Endodermal cell (in vitro differentiated cells): Measurements from ENCODE around the gene SCAPER. TPM values are rescaled to one million over a fixed set of nuclear protein-coding genes. Genes with fewer than 3 reads are reported as not detected.

Experiments used
- DNase-seq: peaks from one replicate; pipeline ENCODE4 v3.0.0-alpha.2; 2017
- H3K27ac ChIP-seq: 2 replicates; pipeline ENCODE4 v1.5.1; 2013; ENCODE audit warnings: mild to moderate bottlenecking, low read depth, low read length, moderate library complexity
- H3K27me3 ChIP-seq: 2 replicates; pipeline ENCODE4 v1.6.1; 2013; ENCODE audit warnings: mild to moderate bottlenecking, low read length, moderate library complexity; ENCODE audit not compliant: insufficient read depth, control insufficient read depth, poor library complexity, severe bottlenecking
- H3K36me3 ChIP-seq: 2 replicates; pipeline ENCODE4 v1.7.0; 2013; ENCODE audit warnings: mild to moderate bottlenecking, low read length, moderate library complexity; ENCODE audit not compliant: control insufficient read depth, insufficient read depth
- H3K4me1 ChIP-seq: one replicate; pipeline ENCODE4 v1.7.0; 2013; ENCODE audit warnings: low read length; ENCODE audit not compliant: control insufficient read depth, insufficient read depth
- H3K4me3 ChIP-seq: 2 replicates; pipeline ENCODE4 v1.5.1; 2013; ENCODE audit warnings: mild to moderate bottlenecking, low read length, moderate library complexity
- H3K9ac ChIP-seq: 2 replicates; pipeline ENCODE4 v1.6.1; 2013; ENCODE audit warnings: mild to moderate bottlenecking, low read length, moderate library complexity; ENCODE audit not compliant: poor library complexity, severe bottlenecking; ENCODE audit errors: extremely low read depth
- H3K9me3 ChIP-seq: 2 replicates; pipeline ENCODE4 v1.6.1; 2013; ENCODE audit warnings: mild to moderate bottlenecking, low read length, moderate library complexity; ENCODE audit not compliant: control insufficient read depth
- H3K27ac Mint-ChIP-seq: 2 replicates; pipeline ENCODE4 v1.8.0; 2020; ENCODE audit warnings: mixed read lengths
- H3K27me3 Mint-ChIP-seq: 2 replicates; pipeline ENCODE4 v1.8.0; 2021; ENCODE audit warnings: mild to moderate bottlenecking, mixed read lengths; ENCODE audit not compliant: insufficient read depth
- H3K36me3 Mint-ChIP-seq: 2 replicates; pipeline ENCODE4 v1.8.0; 2020; ENCODE audit warnings: low read depth, mixed read lengths
- H3K4me1 Mint-ChIP-seq: 2 replicates; pipeline ENCODE4 v1.8.0; 2020; ENCODE audit warnings: mixed read lengths
- H3K4me3 Mint-ChIP-seq: 2 replicates; pipeline ENCODE4 v1.8.0; 2020; ENCODE audit warnings: mild to moderate bottlenecking, moderate library complexity, mixed read lengths
- H3K9me3 Mint-ChIP-seq: 2 replicates; pipeline ENCODE4 v1.8.0; 2020; ENCODE audit warnings: mild to moderate bottlenecking, mixed read lengths
- WGBS, 2 experiments: methylation state at CpG; one replicate each; pipeline versions ENCODE4 v1.1.5 to v1.1.7; 2013; ENCODE audit warnings: missing lambda C conversion rate in 2 of 2, mixed read lengths in 1 of 2; ENCODE audit not compliant: insufficient coverage in 1 of 2, insufficient read length in 1 of 2; 5-methylcytosine and 5-hydroxymethylcytosine counted together
- total RNA-seq, 2 donors: library from RNA; stranded (reverse); fragmentation: NEBNext Ultra II Directional in 1 of 2; extraction: Animal tissue kit (Norgen Biotek cat#: 25700) in 1 of 2; gene quantifications; 2 replicates in 1 of 2; 3 replicates in 1 of 2; pipeline ENCODE4 v1.2.1, GENCODE V29; 2021
- TF ChIP-seq, protein P1 (sequence below): fragments of 200-600 bp; sonication (generic); conservative IDR thresholded peaks from 2 replicates; pipeline ENCODE4 v1.5.0; 2021; ENCODE audit warnings: antibody characterized with exemption, mild to moderate bottlenecking

The SCAPER gene
- total RNA-seq, 2 donors from 2014 or later = 8.9 to 12.2 TPM

DNA sequence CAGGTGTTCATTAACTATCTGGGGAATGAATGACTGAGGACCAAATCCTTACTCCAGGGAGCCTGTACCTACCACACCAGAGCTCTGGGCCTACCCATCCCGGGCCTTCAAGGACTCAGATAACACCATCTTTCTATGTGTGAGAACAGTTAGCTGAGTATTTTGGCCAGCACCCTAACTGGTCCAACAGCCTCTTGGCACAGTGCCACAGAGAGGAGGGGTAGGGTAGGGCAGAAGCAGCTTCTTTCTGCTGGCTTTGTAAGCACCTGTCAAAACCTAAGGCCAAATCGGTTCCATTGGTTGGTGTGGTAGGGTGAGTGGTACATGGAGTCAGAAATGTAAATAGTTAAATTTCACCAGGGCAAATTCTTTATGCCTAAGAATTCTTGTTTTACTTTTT, 541.9 kb downstream of the SCAPER start:
- TF ChIP-seq, protein P1, sequence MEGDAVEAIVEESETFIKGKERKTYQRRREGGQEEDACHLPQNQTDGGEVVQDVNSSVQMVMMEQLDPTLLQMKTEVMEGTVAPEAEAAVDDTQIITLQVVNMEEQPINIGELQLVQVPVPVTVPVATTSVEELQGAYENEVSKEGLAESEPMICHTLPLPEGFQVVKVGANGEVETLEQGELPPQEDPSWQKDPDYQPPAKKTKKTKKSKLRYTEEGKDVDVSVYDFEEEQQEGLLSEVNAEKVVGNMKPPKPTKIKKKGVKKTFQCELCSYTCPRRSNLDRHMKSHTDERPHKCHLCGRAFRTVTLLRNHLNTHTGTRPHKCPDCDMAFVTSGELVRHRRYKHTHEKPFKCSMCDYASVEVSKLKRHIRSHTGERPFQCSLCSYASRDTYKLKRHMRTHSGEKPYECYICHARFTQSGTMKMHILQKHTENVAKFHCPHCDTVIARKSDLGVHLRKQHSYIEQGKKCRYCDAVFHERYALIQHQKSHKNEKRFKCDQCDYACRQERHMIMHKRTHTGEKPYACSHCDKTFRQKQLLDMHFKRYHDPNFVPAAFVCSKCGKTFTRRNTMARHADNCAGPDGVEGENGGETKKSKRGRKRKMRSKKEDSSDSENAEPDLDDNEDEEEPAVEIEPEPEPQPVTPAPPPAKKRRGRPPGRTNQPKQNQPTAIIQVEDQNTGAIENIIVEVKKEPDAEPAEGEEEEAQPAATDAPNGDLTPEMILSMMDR = no peak
- Histone ChIP-seq H3K36me3 (no peaks in the 10 kb centered on the region), H3K4me1 (no peaks in the 10 kb centered on the region), H3K27ac (no peak overlapping the region), H3K9ac (no peak overlapping the region), H3K27me3 (no peaks in the 10 kb centered on the region), H3K9me3 (no peaks in the 10 kb centered on the region), H3K4me3 (no peak overlapping the region)
- Mint-ChIP-seq H3K27ac (no peak overlapping the region), H3K4me1 (no peaks in the 10 kb centered on the region), H3K4me3 (no peak overlapping the region), H3K9me3 (no peaks in the 10 kb centered on the region), H3K27me3 (peaks cover 8% of the 10 kb centered on the region), H3K36me3 (no peaks in the 10 kb centered on the region)
- WGBS, 2 experiments = 86 to 100% methylated on average over 1 to 2 of the region's 2 CpGs
- DNase-seq = no peak

DNA sequence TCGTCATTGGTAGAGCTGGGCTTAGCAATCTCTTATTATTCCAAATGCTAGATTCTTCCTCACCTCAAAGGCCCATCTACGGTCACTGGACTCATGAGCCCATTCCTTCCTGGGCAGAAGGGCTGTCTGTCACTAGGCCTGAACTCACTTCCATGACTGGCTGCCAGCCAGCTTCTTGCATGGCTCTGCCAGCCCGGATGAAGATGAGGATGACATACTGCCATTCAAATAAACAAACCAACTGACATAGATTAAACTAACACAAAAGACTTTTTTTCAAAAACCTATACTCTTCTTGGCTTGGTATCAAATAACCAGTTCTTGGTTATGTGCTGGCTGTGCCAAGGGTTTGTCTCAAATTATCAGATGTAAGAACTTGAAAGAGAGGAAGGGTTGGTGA, 544.7 kb downstream of the SCAPER start:
- Mint-ChIP-seq H3K27me3 (peaks cover 7% of the 10 kb centered on the region), H3K27ac (no peak overlapping the region), H3K4me1 (peaks cover 13% of the 10 kb centered on the region), H3K4me3 (no peak overlapping the region), H3K36me3 (no peaks in the 10 kb centered on the region), H3K9me3 (no peaks in the 10 kb centered on the region)
- H3K27ac ChIP-seq = no peak overlapping the region
- no peak overlapping the region for H3K4me3 ChIP-seq
- no peak for DNase-seq
- no peaks in the 10 kb centered on the region for H3K27me3 ChIP-seq
- H3K4me1 ChIP-seq = peaks cover 9% of the 10 kb centered on the region
- H3K36me3 ChIP-seq = no peaks in the 10 kb centered on the region
- H3K9ac ChIP-seq = no peak overlapping the region
- WGBS, 2 experiments = 87 to 100% methylated on average over 1 to 3 of the region's 3 CpGs
- no peaks in the 10 kb centered on the region for H3K9me3 ChIP-seq
- TF ChIP-seq, protein P1 = no peak

DNA sequence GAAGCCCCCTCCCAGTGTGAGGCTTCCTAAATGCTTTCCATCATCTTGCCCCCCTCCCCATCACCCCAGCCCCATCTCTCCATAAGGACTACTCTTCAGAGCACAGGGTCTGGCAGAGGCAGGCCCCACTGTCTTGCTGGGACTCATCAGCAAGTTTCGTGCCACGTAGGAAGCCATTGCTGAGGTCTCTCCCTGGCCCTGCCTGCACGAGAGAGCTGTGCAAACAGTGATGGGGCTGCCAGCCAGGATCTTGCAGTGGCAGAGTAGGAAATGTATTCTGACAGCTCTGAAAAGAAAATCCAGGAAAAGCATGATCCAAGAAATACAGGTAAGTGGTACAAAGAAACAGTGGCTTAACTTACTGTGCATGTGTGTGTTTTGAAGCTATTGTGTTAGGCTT, 546.0 kb downstream of the SCAPER start:
- H3K9ac ChIP-seq = no peak overlapping the region
- WGBS, 2 experiments = 93 to 100% methylated on average over 2 to 3 of the region's 3 CpGs
- peaks cover 22% of the 10 kb centered on the region for H3K4me1 Mint-ChIP-seq

More for the DNA sequence above, 546.0 kb downstream of the SCAPER start:
- H3K4me3 Mint-ChIP-seq = no peak overlapping the region
- H3K36me3 Mint-ChIP-seq = no peaks in the 10 kb centered on the region
- H3K4me1 ChIP-seq = peaks cover 15% of the 10 kb centered on the region
- no peak overlapping the region for H3K27ac Mint-ChIP-seq
- H3K36me3 ChIP-seq = no peaks in the 10 kb centered on the region
- H3K27me3 Mint-ChIP-seq = peaks cover 7% of the 10 kb centered on the region
- no peak overlapping the region for H3K4me3 ChIP-seq
- TF ChIP-seq, protein P1 = no peak
- no peak for DNase-seq
- H3K9me3 Mint-ChIP-seq = no peaks in the 10 kb centered on the region
- H3K27ac ChIP-seq = no peak overlapping the region
- H3K27me3 ChIP-seq = peaks cover 1% of the 10 kb centered on the region
- no peaks in the 10 kb centered on the region for H3K9me3 ChIP-seq
